ENCODE results near the gene ODAM. TPM values are rescaled to one million over a fixed set of nuclear protein-coding genes. Genes with fewer than 3 reads are reported as not detected.

ODAM gene
- polyA plus RNA-seq, 3 donors: not detected

- Histone ChIP-seq H2AFZ (ENCODE audit: insufficient read depth, low read depth, low read length, poor library complexity, severe bottlenecking) (no peak overlapping the region), H3K4me2 (replicated peaks; ENCODE audit: extremely low read depth, low read length, poor library complexity, severe bottlenecking) (no peak overlapping the region), H3K36me3 (replicated peaks in 1 of 2; ENCODE audit: control insufficient read depth in 1 of 2, insufficient read depth in 2 of 2, low read length in 2 of 2) (no peaks in the 10 kb centered on the region), H3K9ac (ENCODE audit: insufficient read depth, low read length, poor library complexity, severe bottlenecking) (no peak overlapping the region), H3K9me3 (replicated peaks in 1 of 2; ENCODE audit: control insufficient read depth in 1 of 2, insufficient read depth in 1 of 2, low read length in 2 of 2) (no peaks in the 10 kb centered on the region), H3K27me3 (ENCODE audit: control insufficient read depth in 2 of 2, insufficient read depth in 2 of 2, low read length in 2 of 2) (no peaks in the 10 kb centered on the region), H4K20me1 (ENCODE audit: insufficient read depth, low read length) (no peaks in the 10 kb centered on the region), H3K4me1 (ENCODE audit: control insufficient read depth in 1 of 2, insufficient read depth in 2 of 2, low read length in 2 of 2) (no peaks in the 10 kb centered on the region), H3K4me3 (replicated peaks in 1 of 3; ENCODE audit: low read depth in 2 of 3, low read length in 3 of 3) (no peak overlapping the region), H3K27ac (ENCODE audit: low read depth in 1 of 2, low read length in 2 of 2) (no peak overlapping the region), H3K79me2 (ENCODE audit: insufficient read depth, low read length) (no peaks in the 10 kb centered on the region)
- Mint-ChIP-seq H3K4me1 (no peaks in the 10 kb centered on the region), H3K27ac (no peak overlapping the region), H3K9me3 (no peaks in the 10 kb centered on the region), H3K4me3 (no peak overlapping the region), H3K27me3 (ENCODE audit: low read depth in 3 of 3) (no peaks in the 10 kb centered on the region), H3K36me3 (no peaks in the 10 kb centered on the region)
- WGBS (ENCODE audit: insufficient coverage): no CpG with 5 or more reads among the region's 4 CpGs
- no peak for TF ChIP-seq CTCF (IDR thresholded peaks at IDR 0.05)
- no peak for DNase-seq
- intact Hi-C loops (cut with micrococcal nuclease): no loop called here
Observed at GRCh38 chr4:70243091-70243490, 47.6 kb downstream of the ODAM start.

- Histone ChIP-seq H3K79me2 (ENCODE audit: insufficient read depth, low read length) (no peaks in the 10 kb centered on the region), H3K27me3 (ENCODE audit: control insufficient read depth in 2 of 2, insufficient read depth in 2 of 2, low read length in 2 of 2) (no peaks in the 10 kb centered on the region), H2AFZ (ENCODE audit: insufficient read depth, low read depth, low read length, poor library complexity, severe bottlenecking) (no peak overlapping the region), H3K9ac (ENCODE audit: insufficient read depth, low read length, poor library complexity, severe bottlenecking) (no peak overlapping the region), H3K36me3 (replicated peaks in 1 of 2; ENCODE audit: control insufficient read depth in 1 of 2, insufficient read depth in 2 of 2, low read length in 2 of 2) (no peaks in the 10 kb centered on the region), H4K20me1 (ENCODE audit: insufficient read depth, low read length) (no peaks in the 10 kb centered on the region), H3K9me3 (replicated peaks in 1 of 2; ENCODE audit: control insufficient read depth in 1 of 2, insufficient read depth in 1 of 2, low read length in 2 of 2) (peaks cover 0 to 3% of the 10 kb centered on the region in 2 donors), H3K4me1 (ENCODE audit: control insufficient read depth in 1 of 2, insufficient read depth in 2 of 2, low read length in 2 of 2) (no peaks in the 10 kb centered on the region), H3K27ac (ENCODE audit: low read depth in 1 of 2, low read length in 2 of 2) (no peak overlapping the region), H3K4me2 (replicated peaks; ENCODE audit: extremely low read depth, low read length, poor library complexity, severe bottlenecking) (no peak overlapping the region), H3K4me3 (replicated peaks in 1 of 3; ENCODE audit: low read depth in 2 of 3, low read length in 3 of 3) (no peak overlapping the region)
- no peak for TF ChIP-seq CTCF (IDR thresholded peaks at IDR 0.05)
- peaks cover 0 to 3% (median 0%) of the 10 kb centered on the region in 7 donors for H3K9me3 Mint-ChIP-seq
- H3K27me3 Mint-ChIP-seq (ENCODE audit: low read depth in 3 of 3): no peaks in the 10 kb centered on the region
- H3K36me3 Mint-ChIP-seq: no peaks in the 10 kb centered on the region
- no peak for DNase-seq
- intact Hi-C loops (cut with micrococcal nuclease): no loop called here
- 100% methylated on average over 2 of the region's 3 CpGs for WGBS (ENCODE audit: insufficient coverage)
- H3K4me1 Mint-ChIP-seq: no peaks in the 10 kb centered on the region
- H3K27ac Mint-ChIP-seq: no peak overlapping the region
- H3K4me3 Mint-ChIP-seq: no peak overlapping the region
Observed at GRCh38 chr4:70251250-70251944, 55.9 kb downstream of the ODAM start.

Data from CD14-positive monocyte (primary cell).